HG03139 (cell line): ENCODE data around the gene CLNK.

Source experiments
- ATAC-seq: cut with Tn5 transposase; IDR thresholded peaks from one replicate; pipeline ENCODE4 v1.9.1; 2021; ENCODE audit not compliant: unreplicated experiment

The CLNK gene

DNA sequence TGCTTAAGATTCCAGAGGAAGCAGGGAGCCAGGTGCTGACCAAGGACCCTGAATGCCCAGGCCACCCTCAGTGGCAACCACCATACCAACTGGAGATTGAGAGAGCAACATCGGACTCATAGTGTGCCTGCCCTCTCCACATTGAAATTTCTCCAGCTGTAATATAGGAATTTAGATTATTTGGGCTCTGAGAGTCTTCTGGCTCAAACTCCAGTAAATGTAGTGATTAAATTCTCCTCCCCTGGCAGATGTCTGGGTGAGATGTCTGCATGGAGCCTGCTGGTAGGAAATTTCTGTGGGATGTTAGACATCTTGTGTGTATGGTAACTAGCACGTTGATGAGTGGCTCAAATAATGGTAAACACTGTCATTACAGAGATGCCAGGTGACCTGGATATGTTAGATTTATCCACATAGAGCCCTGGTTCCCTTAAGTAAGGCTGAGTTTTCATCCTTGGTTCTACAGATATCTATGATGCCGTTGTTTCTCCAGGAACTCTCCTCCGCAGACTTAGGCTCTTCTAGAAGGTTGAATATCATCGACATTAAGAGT lies 70.6 kb downstream of the CLNK start:
- no peak for ATAC-seq

GRCh38 chr4:10612476-10612875 lies 72.1 kb downstream of the CLNK start:
- ATAC-seq = no peak

DNA sequence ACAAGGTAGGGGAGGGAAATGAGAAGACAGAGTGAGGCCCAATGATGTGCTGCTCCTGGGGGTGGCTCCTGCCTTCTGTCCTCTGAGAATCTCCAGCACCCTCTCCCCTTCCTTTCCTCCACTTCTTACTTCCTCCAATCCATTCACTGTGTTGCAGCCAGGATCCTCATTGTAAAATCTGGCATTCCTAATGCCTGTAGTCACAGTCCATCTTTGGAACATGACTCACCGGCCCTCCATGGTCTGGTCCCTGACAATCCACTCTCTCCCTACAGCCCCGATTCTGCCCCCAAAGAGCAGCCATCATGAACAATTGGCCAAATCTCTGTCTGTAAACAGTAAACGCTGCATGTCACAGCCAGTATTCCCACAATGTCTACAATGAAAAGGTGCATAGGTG lies 72.9 kb downstream of the CLNK start:
- no peak for ATAC-seq

DNA sequence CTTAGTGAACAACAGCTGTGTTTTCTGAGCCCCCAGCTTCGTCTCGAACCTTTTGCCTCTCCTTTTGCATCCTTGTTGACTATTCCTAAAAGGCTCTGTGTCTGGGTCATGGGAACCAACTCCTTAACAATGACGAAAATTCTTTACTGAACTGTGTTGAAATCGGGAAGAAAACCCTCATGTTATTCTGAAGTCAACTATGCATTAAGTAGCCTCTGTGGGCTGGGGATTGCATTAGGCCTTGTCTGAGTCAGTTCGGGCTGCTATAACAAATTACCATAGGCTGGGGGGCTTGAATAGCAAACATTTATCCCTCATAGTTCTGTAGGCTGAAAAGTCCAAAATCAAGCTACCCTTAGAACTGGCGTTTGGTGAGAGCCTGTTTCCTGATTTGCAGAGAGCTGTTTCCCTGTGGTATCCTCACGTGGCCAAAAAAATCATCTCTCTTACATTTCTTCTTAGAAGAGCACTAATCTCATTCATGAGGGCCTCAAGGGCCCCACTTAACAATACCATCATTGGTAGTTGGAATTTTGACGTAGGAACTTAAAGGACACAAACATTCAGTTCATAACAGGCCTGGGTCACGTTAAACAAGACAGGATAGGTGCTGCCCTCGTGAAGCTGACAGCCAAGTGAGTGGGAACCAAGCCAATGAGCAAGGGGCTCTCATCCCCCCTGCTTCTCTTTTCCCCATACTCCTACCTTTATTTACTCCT lies 75.9 kb downstream of the CLNK start:
- ATAC-seq = no peak

GRCh38 chr4:10607206-10607605 lies 77.4 kb downstream of the CLNK start:
- ATAC-seq = no peak

DNA sequence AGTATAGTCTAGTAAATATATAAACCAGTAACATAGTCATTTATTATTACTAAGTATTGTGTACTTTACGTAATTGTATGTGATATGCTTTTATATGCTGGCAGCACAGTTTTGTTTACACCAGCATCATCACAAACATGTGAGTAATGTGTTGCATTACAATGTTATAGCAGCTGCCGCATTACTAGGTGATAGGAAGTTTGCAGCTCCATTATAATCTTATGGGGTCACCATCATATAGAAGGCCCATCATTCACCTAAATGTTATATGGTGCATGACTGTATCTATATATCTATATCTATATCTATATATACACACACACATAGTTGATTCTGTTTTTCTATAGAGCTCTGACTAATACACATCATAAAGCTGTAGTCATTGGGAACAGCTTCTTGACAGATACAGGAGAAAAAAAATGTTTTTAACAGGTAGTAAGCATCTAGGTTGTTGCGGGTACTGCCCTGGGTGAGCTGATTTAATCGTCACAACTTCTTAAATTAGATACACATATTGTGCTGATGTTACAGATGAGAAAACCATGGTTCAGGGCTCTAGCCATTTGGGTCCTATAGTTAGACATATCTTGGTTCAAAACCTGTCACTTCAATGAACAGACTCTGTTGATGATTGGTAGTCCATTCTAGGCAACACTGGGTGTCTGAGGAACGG lies 77.9 kb downstream of the CLNK start:
- no peak for ATAC-seq

DNA sequence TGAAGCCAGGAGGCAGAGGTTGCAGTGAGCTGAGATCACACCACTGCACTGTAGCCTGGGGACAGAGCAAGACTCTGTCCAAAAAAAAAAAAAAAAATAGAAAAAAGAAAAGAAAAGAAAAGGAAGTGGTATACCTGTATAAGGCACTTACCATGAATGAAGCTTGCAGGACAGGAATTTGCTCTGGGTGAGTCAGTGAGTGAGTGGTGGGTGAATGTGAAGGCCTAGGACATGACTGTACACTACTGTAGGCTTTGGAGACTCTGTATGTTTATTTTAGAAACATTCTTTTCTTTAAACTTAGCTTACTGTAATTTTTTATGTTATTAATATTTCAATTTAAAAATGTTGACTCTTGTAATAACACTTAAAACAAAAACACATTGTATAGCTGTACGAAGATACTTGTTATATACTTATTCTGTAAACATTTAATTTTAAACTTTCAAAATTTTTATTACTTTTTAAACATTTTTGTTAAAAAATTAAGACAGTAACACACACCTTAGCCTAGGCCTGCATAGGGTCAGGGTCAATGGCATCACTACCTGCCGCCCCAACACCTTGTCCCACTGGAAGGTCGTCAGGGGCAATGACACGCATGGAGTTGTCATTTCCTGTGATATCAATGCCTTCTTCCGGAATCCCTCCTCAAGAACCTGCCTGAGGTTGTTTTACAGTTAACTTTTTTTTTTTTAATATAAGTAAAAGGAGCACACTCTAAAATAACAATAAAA lies 78.7 kb downstream of the CLNK start:
- ATAC-seq = no peak

DNA sequence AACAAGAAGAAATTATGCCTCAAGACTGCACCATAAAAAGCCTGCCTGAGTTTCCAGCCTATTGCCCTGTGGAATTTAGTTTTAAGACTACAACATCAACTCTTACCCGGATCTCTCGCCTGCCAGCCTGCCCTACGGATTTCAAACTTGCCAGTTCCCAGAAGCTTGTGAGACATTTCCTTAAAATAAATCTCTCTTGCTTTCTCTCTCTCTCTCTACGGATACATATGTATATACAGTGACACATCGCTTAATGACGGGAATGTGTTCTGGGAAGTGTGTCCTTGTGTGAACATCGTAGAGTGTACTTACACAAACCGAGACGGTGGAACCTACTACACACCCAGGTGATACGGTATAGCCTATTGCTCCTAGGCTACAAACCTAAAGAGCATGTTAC lies 79.5 kb downstream of the CLNK start:
- ATAC-seq = no peak

GRCh38 chr4:10599574-10599973 lies 85.0 kb downstream of the CLNK start:
- ATAC-seq = no peak

DNA sequence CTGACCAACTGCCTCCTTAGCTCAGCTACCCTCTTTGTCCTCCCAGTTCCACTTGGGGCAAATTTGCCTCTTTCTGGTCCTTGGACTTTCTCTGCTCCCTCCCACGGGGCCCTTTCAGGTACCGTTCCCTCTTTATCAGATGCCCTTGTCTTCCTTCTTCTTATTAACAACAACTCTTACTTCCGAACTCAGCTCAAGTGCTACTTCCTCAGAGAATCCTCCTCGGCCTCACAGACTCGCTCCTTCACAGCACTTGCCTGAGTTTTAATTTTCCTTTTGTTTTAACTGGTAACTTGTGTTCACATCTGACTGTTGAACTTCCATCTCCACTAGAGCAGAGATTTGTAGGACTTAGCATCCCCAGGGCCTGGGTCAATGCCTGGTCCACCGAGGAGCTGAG lies 85.7 kb downstream of the CLNK start:
- no peak for ATAC-seq

- no peak for ATAC-seq
Observed at GRCh38 chr4:10596586-10597290, 87.8 kb downstream of the CLNK start.

DNA sequence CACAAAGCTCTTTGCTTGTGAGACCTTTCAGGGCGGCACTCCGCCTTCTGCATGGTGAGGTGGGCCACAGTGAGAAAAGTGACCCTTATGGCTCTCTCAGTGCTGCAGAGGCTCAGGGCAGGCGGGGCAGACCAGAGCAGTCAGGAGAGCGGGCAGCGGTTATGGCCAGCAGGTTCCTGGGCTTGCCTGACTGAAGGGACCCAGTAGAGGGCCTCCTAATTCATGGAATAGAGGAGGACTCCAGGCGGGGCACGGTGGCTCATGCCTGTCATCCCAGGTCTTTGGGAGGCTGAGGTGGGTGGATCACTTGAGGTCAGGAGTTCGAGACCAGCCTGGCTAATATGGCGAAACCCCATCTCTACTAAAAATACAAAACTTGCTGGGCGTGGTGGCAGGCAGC lies 91.4 kb downstream of the CLNK start:
- no peak for ATAC-seq

DNA sequence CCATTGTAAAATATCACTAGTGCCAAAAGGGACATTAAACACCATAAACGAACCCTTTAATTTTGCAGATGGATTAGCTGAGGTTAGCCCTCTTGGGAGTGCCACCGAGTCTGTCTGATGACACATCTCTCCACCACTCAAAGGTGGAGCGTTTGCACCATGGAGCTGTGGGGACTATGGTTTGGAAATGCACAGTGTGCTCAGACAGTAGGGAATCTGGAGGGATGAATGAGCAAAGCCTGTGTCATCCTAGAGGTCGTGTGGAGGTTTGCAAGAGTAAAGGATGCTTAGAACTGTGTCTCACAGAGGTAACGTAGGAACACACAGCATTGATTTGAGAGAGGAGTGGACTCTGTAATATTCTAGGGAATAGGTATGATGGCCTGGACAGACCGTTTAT lies 93.7 kb downstream of the CLNK start:
- ATAC-seq = no peak

DNA sequence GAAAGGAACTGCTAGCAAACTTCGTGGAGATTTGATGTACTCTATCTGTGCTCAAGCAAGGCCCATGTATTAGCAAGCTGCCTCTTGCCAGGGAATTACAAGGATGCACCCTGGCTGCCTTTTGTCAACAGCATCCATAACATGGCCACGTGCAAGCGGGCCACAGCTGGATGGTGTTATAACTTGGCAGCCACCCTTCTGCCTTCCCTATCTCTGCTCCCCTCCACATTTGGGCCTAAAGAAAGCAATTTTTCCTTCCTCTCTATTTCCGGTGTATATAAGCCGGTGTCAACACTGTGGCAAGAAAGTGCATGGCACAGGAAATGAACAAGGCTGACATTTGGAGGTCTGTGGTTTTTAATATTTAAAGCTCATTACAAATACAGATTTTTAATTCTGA lies 94.8 kb downstream of the CLNK start:
- ATAC-seq = no peak

- no peak for ATAC-seq
Observed at GRCh38 chr4:10589321-10589720, 95.2 kb downstream of the CLNK start.

GRCh38 chr4:10587697-10588096 lies 96.9 kb downstream of the CLNK start:
- no peak for ATAC-seq

DNA sequence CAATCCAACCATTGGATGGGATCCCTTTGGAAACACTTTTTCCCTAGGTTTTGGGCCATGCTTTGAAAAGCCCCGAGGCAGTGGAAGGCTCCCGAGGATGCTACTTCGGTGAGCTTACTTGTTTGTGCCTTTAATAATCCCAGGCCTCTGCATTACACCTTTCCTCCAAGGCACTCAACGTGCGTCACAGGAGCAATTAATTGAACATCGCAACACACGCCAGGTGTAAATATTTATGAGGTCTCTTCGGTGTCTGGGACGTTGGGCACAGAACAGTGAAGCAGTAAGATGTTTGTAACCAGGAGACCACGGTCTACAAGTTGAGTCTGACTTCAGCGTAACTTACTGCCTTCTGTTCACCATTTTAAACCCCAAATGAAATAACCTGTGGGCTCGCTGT lies 97.3 kb downstream of the CLNK start:
- no peak for ATAC-seq

- no peak for ATAC-seq
Observed at GRCh38 chr4:10584042-10584441, 100.5 kb downstream of the CLNK start.

- ATAC-seq = no peak
Observed at GRCh38 chr4:10582951-10583350, 101.6 kb downstream of the CLNK start.

DNA sequence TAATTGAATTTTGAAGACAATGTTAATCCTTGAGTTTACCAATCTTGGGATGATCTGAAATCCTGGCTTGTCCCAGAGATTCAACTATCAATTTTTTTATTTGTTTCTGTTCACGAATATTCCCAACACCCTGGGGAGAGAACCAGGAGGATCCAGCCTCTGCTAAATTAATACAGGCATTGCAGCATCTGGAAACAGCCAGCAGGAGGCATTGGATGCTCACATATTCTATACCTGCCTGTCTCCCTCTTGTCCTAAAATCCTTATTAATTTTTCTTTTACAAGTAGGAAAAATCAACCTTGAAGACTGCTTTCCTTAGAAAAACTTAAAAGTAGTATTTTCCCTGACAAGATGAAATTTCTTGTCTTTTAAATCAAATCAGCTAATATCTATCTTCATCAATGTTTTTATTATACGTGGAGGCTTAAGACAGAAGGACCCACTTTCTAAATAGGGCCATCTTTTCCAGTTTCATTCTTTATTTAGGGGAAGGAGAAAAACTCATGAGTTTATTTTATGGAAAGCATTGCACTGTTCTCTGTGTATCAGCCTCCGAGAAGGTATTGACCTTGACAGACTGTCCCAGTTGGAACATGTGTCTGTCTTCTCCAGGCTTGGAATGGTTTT lies 102.4 kb downstream of the CLNK start:
- ATAC-seq = no peak

DNA sequence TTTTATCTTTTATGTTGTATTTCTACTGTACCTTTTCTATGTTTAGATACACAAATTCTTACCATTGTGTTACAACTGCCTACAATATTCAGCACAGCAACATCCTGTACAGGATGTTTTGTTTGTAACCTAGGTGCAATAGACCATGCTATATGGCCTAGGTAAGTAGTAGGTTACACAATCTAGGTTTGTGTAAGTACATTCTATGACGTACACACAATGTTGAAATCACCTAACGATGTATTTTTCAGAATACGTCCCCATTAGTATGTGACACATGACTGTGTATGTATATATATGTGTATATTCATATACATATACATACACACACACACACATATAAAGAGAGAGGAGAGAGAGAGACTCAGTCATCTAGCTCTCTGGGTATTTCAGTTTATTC lies 103.5 kb downstream of the CLNK start:
- ATAC-seq = no peak
